LHCN-M2 (cell line): Measurements from ENCODE around the gene BTNL2. TPM values are rescaled to one million over a fixed set of nuclear protein-coding genes. Genes with fewer than 3 reads are reported as not detected.
A peak's percentile ranks its signal among the peaks of the same experiment; 100 is the strongest.
"Not testable (repeated sequence)": the region's sequence is repeated elsewhere in the genome, so short reads cannot be mapped to it uniquely, and the experiment has no call there.

Source experiments
- DNase-seq: peaks from one replicate; pipeline ENCODE4 v3.0.0-alpha.2; 2012; ENCODE audit warnings: low read depth
- total RNA-seq: library from RNA; depleted of rRNA; stranded (reverse); fragments of >200 nt; gene quantifications from 2 replicates; pipeline ENCODE4 v1.2.3, GENCODE V29; 2014; rRNA removed

The BTNL2 gene
- total RNA-seq, 1 experiment from 2014 or later, result not detected

DNA sequence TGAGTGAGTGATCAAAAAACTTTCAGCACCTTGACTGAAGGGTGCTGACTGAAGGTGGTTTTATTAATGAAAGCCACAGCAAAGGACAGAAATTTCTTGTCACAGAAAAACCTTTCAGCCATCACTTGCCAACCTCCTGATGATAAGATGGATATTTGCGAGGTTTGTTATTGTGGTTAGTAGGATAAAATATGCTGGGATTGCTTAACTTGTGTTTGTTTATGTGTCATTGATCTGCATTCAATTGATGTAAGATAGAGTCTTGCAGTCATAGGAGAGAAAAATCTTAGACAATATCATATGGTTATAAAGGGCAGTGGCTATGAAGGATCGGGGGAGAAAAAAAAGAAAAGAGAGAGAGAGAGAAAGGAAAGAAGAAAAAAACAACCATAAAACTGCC, 36.5 kb downstream of the BTNL2 start:
- DNase-seq, result peak; percentile 7

DNA sequence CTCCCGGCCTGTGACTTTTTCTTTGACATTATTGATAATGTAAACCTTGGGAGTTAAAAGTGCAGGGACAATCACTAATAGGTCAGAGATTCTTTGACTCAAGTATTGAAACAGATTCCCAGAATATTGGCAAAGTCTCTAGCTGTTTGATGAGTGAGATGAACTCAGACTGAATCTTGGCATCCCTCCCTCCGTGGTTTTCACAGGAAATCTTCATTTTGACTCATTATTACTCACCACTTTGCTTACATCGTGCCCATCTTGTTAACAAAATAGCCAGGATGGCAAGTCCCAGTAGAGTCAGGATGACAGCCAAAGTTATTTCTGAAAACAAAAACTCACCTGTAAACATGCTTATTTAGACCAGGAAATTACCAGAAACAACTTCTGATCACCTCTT, 37.3 kb downstream of the BTNL2 start:
- DNase-seq, result peak; percentile 81

DNA sequence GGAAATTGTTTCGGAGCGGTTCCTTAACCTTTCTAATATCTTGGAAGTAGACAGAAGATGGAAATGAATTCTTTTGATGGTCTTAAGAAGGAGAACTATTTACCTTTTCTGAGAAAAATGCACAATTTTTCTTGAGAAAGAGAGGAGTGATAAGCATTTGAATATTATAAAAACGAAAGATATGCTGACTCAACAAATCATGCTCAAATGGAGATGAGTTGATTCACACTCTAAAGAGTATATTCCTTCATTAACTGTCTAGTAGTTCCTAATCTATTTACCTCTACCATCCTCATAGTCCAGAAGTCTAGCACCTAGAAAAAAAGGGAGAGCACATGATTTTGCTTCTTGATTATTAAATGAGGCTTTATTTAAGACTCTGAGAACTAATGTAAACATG, 39.3 kb downstream of the BTNL2 start:
- DNase-seq, result no peak

DNA sequence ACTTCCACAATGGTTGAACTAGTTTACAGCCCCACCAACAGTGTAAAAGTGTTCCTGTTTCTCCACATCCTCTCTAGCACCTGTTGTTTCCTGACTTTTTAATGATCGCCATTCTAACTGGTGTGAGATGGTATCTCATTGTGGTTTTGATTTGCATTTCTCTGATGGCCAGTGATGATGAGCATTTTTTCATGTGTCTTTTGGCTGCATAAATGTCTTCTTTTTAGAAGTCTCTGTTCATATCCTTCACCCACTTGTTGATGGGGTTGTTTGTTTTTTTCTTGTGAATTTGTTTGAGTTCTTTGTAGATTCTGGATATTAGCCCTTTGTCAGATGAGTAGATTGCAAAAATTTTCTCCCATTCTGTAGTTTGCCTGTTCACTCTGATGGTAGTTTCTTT, 47.8 kb downstream of the BTNL2 start:
- DNase-seq, result not testable (repeated sequence)

DNA sequence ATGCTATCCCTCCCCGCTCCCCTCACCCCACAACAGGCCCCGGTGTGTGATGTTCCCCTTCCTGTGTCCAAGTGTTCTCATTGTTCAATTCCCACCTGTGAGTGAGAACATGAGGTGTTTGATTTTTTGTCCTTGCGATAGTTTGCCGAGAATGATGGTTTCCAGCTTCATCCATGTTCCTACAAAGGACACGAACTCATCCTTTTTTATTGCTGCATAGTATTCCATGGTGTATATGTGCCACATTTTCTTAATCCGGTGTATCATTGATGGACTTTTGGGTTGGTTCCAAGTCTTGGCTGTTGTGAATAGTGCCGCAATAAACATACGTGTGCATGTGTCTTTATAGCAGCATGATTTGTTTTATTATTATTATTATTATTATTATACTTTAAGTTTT, 48.4 kb downstream of the BTNL2 start:
- DNase-seq, result not testable (repeated sequence)

DNA sequence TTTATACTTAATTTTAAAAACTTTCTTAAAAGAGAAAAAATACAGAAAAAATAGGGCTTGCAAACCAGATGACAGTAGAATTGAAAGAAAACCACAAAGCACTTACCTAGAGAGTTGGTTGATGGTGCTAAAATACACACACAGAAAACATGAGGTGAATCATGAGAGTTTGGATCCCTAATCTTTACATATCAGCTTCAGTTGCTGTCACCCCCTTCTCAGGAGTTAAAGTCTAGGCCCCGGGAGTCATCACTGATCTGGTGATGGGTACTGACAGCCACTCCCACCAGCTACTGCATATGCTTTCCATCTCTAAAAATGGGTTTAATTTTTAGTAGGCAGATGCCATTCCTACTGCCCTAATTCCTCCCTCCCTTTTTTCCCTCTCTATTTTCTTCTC, 52.0 kb downstream of the BTNL2 start:
- no peak for DNase-seq

DNA sequence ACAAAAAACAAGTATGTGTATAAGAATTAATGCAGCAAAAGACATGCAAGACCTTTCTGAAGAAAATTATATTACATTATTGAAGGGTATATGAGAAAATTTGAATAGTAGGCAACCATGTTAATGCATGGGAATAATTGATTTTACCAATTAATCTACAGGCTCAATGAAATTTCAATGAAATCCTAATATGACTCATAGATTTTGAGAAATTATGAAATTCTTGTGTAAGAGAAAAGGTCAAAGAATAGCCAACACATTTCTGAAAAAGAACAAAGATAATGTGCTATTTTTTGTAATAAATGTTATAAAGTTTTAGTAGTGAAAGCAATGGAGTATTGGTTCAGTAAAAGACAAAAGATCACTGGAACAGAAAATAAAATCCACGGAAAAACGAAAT, 53.6 kb downstream of the BTNL2 start:
- DNase-seq, result no peak

Other genes starting within 250 kb of the BTNL2 start
- 1.3 and 2.4 TPM in 2 replicates for gene EGFL8, start 242.6 kb downstream of the BTNL2 start, total RNA-seq
- 80.3 and 87.0 TPM in 2 replicates for gene AGPAT1, start 231.1 kb downstream of the BTNL2 start, total RNA-seq
- gene RNF5, start 228.8 kb downstream of the BTNL2 start, total RNA-seq, result 43.5 and 55.3 TPM in 2 replicates
- 0.45 and 0.80 TPM in 2 replicates for gene AGER, start 222.9 kb downstream of the BTNL2 start, total RNA-seq
- 19.2 and 23.1 TPM in 2 replicates for gene PBX2, start 217.0 kb downstream of the BTNL2 start, total RNA-seq
- 1.0 and 1.4 TPM in 2 replicates for gene GPSM3, start 214.5 kb downstream of the BTNL2 start, total RNA-seq
- gene NOTCH4, start 183.1 kb downstream of the BTNL2 start, total RNA-seq, result 0.26 and 1.1 TPM in 2 replicates
- not detected in 2 replicates for gene TSBP1, start 35.3 kb downstream of the BTNL2 start, total RNA-seq
- gene HLA-DRA, start 32.7 kb upstream of the BTNL2 start, total RNA-seq, result 0.38 and 1.0 TPM in 2 replicates
- 0.11 and 0.13 TPM in 2 replicates for gene HLA-DRB5, start 123.1 kb upstream of the BTNL2 start, total RNA-seq
- 0.45 and 0.57 TPM in 2 replicates for gene HLA-DRB1, start 182.7 kb upstream of the BTNL2 start, total RNA-seq
- gene HLA-DQA1, start 230.2 kb upstream of the BTNL2 start, total RNA-seq, result not detected in 2 replicates